Stimulated activated CD8-positive, alpha-beta memory T cell treated with anti-CD3 and anti-CD28 coated beads, Interleukin-7, amount 100 ng/mL, for 24 hours (primary cell): Measurements from ENCODE around the gene PTGDR.

ENCODE experiments used
- DNase-seq: peaks from one replicate; pipeline ENCODE4 v3.0.0-alpha.2; 2020; ENCODE audit warnings: low read depth

The PTGDR gene, protein sequence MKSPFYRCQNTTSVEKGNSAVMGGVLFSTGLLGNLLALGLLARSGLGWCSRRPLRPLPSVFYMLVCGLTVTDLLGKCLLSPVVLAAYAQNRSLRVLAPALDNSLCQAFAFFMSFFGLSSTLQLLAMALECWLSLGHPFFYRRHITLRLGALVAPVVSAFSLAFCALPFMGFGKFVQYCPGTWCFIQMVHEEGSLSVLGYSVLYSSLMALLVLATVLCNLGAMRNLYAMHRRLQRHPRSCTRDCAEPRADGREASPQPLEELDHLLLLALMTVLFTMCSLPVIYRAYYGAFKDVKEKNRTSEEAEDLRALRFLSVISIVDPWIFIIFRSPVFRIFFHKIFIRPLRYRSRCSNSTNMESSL

DNA sequence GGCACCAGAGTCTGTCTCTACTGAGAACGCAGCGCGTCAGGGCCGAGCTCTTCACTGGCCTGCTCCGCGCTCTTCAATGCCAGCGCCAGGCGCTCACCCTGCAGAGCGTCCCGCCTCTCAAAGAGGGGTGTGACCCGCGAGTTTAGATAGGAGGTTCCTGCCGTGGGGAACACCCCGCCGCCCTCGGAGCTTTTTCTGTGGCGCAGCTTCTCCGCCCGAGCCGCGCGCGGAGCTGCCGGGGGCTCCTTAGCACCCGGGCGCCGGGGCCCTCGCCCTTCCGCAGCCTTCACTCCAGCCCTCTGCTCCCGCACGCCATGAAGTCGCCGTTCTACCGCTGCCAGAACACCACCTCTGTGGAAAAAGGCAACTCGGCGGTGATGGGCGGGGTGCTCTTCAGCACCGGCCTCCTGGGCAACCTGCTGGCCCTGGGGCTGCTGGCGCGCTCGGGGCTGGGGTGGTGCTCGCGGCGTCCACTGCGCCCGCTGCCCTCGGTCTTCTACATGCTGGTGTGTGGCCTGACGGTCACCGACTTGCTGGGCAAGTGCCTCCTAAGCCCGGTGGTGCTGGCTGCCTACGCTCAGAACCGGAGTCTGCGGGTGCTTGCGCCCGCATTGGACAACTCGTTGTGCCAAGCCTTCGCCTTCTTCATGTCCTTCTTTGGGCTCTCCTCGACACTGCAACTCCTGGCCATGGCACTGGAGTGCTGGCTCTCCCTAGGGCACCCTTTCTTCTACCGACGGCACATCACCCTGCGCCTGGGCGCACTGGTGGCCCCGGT lies at the start of gene PTGDR:
TSS of gene PTGDR (plus strand) at position 198 of the 778 bp plus-strand sequence. CDS start at position 315, 117 bp downstream.
- no peak for DNase-seq

DNA sequence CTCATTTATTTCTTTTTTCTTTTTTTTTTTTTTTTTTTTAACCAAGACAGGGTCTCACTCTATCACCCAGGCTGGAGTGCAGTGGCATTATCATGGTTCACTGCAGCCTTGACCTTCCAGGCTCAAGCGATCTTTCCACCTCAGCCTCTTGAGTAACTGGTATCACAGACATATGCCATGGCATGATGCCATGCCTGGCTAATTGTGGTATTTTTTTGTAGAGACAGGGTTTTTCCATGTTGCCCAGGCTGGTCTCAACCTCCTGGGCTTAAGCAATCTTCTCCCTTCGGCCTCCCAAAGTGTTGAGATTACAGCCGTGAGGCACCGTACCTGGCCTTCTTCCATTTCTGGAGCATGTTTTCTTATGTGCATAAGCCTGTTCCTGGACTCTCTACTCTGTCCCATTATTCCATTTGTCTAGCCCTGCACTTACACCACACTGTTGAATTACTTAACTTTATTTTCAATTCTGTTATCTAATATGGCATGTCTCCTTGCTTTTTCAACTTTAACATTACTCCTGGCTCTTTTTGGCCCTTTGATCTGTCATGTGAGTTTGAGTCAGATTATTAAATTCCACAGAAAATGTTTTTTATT lies 47.9 kb upstream of the PTGDR start:
- DNase-seq, result no peak

DNA sequence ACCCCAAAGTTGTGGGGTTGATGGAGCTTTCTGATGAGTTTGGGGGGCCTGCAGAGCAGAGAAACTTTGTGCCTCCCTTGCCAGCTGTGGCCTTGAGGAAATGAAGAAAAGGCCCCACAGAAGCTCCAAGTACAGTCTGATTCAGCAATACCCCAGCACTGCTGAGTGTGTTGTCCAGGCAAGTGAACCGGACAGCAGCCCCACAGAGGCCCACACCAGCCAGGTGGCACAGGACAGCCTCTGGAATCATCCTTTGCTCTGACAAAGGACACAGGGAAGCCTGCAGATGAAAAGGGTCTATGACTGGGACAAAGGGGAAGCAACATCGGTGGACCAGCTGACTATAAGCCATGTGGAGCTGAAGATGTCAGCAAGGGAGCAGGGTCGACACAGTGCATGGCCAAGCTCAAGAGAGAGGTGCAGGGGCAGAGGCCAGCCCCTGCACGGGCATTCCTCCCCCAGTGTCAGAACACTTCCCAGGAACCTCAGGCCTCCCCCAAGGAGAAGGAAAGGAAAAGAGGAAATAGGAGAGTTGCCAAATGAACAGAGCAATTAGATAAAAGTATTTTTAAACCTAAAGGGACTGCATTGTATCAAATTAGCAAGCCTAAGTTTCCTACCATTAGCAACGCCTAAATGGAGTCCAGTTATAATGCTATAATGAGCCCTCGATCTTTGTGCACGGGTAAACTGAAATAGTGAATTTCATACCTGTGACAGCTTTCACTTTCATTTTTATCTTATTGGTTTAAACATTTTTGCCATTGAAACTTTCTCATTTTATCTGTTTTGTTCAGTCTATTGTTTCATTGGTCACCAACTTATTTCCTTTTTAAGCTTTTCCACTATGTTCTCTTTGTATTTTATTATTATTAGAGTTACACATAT lies 46.3 kb upstream of the PTGDR start:
- DNase-seq, result no peak

DNA sequence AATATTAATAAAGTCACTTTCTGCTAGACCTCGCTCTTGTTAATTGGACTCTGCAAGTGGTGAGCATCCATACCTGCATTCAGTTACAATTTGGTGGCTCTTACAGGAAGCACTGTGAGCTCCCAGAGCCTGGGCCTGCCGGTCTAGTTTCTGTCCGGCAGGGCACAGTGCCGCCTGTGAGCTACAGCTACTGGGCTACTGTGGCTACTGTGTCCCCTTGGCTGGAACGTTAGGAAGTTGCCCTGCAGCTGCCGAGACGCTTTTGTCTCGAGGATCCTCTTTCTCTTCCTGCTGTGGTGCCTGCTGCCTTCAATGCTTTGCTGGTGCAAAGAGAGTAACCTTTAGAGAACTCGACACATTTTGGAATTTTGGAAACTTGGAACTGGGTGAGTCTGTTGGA lies 44.6 kb upstream of the PTGDR start:
- DNase-seq, result no peak

DNA sequence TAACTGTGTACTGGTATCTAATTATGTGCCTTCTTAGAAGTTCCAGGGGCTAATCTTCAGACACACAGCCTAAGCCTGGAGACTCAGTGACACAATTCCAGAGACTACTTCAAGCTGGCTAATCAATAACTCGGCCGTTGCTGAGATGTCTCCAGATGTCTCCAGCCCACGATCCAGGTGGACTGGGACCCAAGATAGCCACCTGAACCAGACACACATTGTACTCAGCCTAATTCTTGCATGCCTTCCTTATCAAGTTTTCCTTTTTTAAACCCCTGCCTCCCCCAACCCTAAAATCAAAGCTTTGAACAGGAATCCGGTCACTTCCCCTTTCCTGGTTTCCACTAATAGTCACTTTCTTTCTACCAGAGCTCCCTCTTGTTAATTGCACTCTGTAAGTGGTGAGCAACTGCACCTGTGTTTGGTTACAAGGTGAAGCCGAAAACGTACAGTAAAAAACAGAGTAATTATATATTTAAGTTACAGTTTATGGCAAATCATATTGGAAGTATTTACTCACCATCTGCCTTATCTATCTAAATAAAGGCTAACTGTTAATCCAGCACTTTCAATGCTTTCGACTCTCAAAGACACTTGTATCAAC lies 39.8 kb upstream of the PTGDR start:
- DNase-seq, result no peak

DNA sequence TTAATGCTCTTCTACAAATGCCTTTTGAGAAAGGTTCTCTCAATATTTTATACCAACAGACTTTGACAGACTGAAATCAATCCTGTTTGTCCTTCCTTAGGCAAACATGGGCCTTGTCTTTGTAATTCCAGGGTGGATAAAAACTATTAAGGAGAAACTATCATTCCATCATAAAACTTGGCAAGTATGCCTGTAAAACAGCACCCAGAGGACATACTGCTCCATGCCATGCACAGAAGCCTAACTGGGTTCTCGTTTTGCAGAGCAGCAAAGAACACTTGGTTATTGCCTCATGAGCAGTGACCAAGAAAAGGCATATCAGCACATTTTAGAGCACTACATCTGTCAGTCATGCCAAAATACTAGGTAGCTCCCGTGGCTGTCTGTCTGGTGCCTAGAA lies 33.8 kb upstream of the PTGDR start:
- DNase-seq, result no peak

DNA sequence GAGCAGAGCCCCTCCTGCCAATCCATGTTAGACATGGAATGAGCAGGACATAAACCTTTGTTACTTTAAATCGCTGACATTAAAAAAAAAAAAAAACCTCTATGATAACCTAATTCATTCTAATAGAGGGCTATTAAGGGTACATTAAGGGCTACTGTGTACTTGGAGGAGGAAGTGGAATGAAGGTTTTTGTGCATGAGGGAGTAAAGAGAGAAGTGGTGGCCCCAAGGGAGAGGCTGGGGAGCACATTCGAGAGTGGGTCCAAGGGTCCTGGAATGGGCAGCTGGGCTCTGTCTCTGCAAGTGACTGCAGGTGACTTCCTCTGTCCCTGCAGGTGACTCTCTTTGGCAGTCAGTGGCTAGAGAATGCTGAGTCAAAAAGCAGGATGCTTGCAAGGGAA lies 32.1 kb upstream of the PTGDR start:
- no peak for DNase-seq

DNA sequence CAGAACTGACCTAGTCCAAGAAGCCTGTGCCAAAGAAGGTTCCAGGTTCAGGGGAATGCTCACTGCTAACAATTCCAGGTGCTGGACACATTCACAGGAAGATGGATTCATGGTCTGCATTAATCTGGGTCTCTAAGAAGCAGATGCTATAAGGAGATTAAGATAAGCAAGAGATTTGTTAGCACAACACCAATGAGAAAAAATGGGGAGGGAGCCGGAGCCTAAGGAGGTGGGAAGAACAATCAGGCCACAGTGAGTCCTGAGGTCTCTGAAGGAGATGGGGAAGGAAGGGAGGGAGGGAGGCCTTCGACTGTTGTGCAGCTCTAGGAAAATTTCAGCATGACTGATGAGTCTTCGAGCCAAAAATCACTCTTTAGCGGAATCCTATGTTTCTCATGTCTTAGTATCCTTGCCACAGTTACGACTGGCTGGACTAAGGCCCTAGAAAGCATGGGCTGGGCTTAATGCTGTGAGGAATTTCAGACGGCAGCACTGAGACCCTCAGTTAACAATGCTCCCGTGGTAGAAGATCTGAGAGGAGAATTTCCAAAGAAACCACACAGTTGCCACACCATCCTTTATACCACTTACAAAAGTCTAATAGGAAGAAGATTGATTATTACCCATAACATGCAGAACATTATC lies 31.5 kb upstream of the PTGDR start:
- no peak for DNase-seq

DNA sequence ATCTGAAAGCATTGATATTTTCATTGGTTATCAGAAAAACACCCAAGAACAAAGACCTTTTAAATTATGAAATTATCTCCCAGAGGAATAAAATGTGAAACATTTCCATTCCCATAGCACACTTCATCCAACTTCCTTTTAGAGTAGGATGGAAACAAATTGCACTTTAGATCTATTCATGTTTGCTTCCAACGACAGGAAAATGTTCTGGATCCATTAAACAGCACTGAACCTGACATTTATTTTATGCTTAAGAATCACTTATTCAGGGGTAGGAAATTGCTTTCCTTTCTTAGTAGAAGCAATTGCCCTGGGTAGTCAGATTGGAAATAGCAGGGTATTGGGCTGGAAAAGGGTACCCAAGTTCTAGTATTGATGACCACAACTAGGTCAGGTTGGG lies 28.8 kb upstream of the PTGDR start:
- DNase-seq, result no peak

DNA sequence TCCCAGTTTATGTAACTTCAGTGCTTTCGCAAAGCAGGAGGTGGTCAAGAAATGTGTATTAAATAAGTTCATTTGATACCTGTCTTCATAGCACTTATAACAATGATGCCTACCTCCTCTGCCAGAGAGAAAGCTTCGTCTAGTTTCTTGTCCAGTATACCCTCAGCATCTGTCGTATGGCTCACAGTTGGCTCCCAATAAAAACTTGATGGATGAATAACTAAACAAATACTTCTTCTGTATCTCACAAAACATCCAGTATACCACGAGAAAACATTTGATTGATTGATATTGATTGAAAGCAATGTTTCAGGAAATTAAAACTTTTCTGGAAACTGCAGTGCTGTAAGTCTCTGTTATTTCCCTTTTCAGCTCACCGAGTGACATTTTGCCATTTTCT lies 26.9 kb upstream of the PTGDR start:
- no peak for DNase-seq

DNA sequence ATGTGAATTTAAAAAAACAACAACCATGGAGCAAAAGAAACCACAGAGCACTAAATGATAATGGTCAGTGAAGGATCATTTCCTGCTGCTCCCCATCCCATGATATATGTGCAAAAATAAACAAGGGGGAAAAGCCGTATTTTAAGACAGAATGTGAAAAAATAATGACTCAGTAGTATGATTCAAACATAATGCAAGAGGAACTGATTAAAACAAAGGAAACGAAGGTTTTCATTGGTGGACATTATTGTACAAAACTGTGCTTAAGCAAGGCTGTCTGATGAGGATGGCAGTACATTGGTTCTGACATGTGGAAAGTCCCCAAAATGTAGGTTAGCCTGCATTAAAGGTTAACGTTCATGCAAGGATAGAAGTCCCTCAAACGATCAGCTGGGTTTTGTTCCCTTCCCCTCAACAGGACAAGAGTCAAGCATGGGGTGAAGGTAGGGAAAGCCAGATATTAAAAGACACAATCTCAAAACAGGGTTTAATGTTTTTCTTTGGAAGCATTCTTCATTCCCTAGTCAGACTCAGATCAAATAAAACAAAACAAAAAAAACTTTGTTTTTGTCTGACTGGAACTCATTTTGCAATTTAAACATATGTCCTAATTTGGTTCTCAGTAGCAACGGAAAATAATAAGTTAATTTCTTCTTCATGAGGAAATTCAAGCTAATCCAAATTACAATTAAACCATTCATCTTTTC lies 26.3 kb upstream of the PTGDR start:
- DNase-seq, result no peak

DNA sequence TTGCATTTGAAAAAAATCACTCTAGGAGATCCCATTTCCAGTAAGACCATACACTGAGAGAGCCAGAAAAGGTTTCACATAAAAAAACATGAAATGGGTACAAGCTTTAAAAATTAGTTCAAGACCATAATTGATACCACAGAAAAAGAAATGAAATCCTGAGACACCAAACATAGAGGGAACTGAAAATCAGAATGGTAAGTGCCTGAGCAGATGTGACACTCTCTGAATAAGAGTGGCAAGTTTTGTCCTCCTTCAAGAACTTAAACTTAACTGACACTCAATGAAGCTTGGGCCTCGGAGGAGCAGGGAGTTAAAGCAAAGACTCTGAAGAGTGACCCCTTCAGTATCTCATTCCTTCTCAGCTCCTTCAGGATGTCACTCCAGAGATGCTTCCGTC lies 23.2 kb upstream of the PTGDR start:
- no peak for DNase-seq

DNA sequence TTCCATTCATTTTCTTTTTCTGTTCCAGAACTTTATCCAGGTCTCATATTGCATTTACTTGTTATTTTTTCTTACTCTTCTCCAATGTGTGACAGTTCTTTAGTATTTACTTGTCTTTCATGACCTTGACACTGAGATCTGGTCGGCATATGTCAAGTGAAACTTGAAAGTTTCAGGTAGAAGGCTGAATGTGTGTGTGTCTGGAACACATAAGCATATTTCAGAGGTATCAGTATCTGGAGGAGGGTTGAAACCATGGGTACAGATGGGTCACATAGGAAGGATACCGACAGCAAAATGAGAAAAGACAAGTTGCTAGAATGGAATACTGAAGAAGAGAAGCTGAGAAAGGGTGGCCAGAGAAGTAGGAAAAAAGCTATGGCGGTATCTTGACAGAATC lies 22.5 kb upstream of the PTGDR start:
- DNase-seq, result no peak

DNA sequence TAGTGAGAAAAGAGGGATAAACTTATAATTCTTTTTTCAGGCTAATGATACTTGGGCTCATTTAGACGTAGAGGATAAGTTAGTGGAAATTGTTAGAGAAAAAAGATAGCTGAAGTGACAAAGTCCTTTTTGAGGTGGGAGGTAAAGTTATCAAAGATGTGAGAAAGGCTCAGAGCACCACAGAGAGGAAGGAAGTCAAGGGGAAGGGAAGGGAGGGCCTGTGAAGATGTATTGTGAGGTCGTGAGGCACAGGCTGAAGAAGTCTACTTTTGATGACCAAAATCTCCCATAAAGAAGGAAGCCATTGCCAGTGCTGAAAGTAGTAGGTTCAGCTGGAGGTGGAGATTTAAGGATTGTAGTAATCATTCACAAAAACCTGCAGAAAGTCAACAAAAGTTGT lies 19.4 kb upstream of the PTGDR start:
- DNase-seq, result no peak

DNA sequence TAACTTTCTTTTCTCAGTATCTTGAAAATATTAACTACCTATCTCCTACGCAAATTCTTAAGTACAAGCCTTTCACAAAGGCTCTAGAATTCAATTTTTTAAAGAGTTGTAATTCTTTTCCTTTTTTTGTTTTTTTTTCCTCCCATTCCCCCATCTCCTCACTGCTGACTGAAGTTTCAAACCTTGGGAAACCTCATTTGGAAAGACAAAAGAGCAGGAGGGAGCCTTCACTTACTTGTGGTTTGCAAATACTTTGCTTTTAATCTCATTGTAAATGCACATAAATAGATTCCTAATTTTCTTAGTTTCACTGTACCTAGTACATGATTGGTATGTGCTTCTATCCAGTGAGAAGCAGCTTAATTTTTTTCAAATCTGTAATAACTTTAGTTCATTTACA lies 15.8 kb upstream of the PTGDR start:
- DNase-seq, result no peak

DNA sequence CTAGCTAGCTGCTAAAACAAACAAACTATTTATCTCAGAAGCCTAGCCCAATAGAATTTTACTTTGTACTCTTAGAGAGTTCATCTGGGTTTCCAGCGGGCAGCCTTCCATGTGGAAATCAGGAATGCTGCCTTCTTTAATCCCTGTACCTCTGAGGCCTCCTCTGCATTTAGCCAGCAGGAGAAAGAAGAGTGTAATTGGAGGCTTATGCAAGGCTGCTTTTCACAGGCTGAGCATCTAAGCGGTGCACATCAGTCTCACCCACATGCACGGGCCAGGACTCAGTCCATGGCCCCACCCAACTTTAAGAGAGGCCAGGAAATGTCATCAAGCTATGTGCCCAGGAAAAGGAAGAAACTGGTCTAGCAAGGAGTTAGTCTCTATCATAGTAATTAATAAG lies 14.0 kb upstream of the PTGDR start:
- DNase-seq, result no peak

DNA sequence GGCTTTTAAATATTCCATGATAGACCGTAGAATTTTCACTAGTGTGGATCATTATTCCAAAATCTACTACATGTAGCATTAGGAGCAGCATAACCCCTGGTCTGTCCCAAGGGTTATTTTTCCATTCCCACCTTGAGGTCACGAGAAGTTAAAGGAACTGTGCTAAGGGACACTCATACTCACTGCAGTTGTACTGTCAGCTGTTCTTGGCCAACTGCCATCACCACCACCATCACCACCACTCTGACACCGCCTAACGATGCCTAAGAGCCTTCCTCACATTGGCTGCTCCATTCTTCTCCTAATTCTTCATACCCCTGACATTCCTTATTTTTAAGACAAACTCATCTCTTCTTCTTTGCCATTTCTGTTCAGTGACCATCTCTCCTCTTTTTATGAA lies 13.4 kb upstream of the PTGDR start:
- DNase-seq, result no peak

DNA sequence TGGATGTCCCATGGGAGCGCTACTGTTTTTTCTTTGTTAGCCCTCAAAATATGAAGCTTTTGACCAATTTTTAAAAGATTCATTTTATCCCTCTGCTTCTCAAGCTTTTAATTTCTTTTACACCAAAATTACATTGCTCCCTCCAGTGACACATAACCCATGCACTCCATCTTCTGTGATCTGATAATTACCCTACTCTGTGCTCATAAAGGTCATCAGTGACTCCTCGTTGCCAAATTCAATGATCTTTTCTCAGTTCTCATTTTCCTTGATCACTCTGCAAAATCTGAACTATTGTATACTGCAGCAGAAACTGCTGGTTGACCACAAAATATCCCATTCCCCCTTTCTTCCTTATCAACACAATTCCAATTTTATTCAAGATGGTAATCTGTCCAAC lies 8.7 kb upstream of the PTGDR start:
- no peak for DNase-seq

DNA sequence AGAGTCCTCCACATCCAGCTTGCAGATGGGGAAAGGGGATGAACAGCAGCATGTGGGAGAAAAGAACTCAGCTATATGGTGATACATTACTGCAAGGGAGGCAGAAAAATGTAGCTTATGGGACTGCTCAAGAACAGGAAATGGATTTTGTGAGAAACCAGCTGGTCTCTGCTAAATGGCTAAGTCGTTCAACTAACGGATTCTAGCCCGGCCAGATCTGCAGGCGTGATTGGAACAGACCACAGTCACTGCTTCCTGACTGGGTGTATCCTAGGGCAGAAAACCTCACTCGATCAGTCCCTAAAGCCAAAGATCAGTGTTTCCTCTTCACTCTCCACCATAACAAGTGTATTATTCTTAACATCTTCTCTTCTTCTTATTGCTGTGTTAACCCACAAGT lies 8.1 kb upstream of the PTGDR start:
- DNase-seq, result no peak

DNA sequence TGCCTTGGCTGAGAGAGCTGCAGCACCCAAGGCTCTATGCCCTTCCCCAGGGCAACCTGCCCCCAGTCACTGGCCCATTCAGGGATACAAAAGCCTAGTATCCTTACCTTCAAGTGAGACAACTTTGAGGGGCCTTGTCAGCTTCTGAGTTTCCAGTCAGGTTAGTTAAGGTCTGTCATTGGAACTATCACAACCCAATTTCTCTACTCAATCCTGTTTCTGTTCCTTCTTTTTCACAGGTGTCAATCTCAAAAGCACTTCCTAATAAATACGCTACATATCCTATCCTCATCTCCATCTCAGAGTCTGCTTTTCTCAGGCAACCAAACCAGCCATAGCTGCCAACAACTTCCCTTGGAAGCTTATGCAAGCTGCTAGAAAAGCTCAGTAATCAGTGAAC lies 4.9 kb upstream of the PTGDR start:
- no peak for DNase-seq

DNA sequence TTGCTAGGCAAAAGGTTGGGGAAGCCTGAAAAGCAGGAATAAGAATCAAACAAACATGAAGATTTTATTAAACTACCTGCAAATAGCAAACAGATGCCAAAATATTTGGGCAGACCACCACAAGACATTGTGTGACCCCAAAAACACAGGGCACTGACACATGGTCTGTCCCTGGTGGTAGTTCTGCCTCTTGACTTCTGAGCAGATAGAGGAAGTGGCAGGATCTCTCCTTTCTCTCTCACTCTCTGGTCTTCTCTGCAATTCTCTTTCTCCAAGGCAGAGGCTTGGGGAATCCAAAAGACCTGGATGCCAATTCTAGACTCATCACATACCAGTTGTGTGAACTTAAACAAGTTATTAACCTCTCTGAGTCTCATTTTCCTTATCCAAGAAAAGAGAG lies 4.3 kb upstream of the PTGDR start:
- no peak for DNase-seq
